ENCODE data around the gene COL12A1.

DNA sequence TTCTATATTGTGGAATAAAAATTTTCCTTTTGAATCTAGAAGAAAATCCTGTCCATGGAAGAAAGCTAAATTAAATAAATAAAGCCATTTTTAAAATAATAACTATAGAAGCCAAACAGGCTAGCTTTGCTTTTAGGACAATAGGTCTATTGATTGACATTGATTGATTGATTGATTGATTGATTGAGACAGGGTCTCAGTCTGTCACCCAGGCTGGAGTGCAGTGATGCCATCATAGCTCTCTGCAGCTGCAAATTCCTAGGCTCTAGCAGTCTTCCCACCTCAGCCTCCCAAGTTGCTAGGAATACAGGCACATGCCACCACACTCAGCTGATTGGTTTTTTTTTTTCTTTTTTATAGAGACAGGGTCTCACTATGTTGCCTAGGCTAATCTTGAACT, 97.9 kb downstream of the COL12A1 start:
- no peak for TF ChIP-seq YY1 (IDR thresholded peaks at IDR 0.05; ENCODE audit: insufficient read depth, insufficient read length)
- TF ChIP-seq SUZ12 (IDR thresholded peaks at IDR 0.05; ENCODE audit: extremely low read depth, insufficient read depth, insufficient read length) = no peak
